SK-N-SH (cell line): ENCODE data around the gene HTR7. TPM values are rescaled to one million over a fixed set of nuclear protein-coding genes. Genes with fewer than 3 reads are reported as not detected.

Experiments
- CTCF ChIA-PET: fragments of 300-600, 350-600 bp; formaldehyde crosslinking; extraction: SDS; loops from one replicate; lab custom pipeline; 2021; lab: Yijun Ruan, JAX
- POLR2A ChIA-PET: fragments of 350-600 bp; sonication (Branson Sonifier 250); formaldehyde crosslinking; extraction: SDS; loops from one replicate; lab custom pipeline; 2020; ENCODE audit warnings: antibody characterized with exemption, inconsistent platforms; lab: Yijun Ruan, JAX
- DNase-seq: peaks from one replicate; pipeline ENCODE4 v3.0.0; 2012
- H2AFZ ChIP-seq: fragments of 200-600 bp; sonication (generic); 2 replicates; pipeline ENCODE4 v1.8.1; 2016; ENCODE audit warnings: antibody characterized with exemption, mild to moderate bottlenecking, low read depth
- H3F3A ChIP-seq: fragments of 200-600 bp; sonication (generic); replicated peaks from 2 replicates; pipeline ENCODE3; 2016; ENCODE audit warnings: antibody characterized with exemption, mild to moderate bottlenecking; ENCODE audit not compliant: insufficient read depth
- H3K27ac ChIP-seq, 2 experiments: fragments of 200-500 bp in 1 of 2; fragments of 200-600 bp in 1 of 2; sonication (Bioruptor generic) in 1 of 2; sonication (generic), shearing (Covaris generic) in 1 of 2; 2 replicates each; pipeline versions ENCODE4 v1.5.1 to v1.6.1; 2014 to 2016; ENCODE audit warnings: low read depth in 2 of 2, inconsistent platforms in 1 of 2, low read length in 1 of 2, mild to moderate bottlenecking in 1 of 2, mixed read lengths in 1 of 2
- H3K27me3 ChIP-seq: fragments of 200-600 bp; sonication (generic), shearing (Covaris generic); 2 replicates; pipeline ENCODE4 v1.6.1; 2016; ENCODE audit warnings: mixed run types; ENCODE audit not compliant: insufficient read depth
- H3K36me3 ChIP-seq, 2 experiments: fragments of 200-500 bp in 1 of 2; fragments of 200-600 bp in 1 of 2; sonication (Bioruptor generic) in 1 of 2; sonication (generic) in 1 of 2; replicated peaks in 1 of 2; 2 replicates each; pipeline versions ENCODE3 to v1.5.1; 2014 to 2016; ENCODE audit warnings: low read length in 1 of 2, mild to moderate bottlenecking in 1 of 2; ENCODE audit not compliant: insufficient read depth in 2 of 2, control insufficient read depth in 1 of 2
- H3K4me1 ChIP-seq, 2 experiments: fragments of 200-500 bp in 1 of 2; fragments of 200-600 bp in 1 of 2; sonication (Bioruptor generic) in 1 of 2; sonication (generic), shearing (Covaris generic) in 1 of 2; 2 replicates each; pipeline versions ENCODE4 v1.5.1 to v1.6.1; 2014 to 2016; ENCODE audit warnings: low read depth in 1 of 2, low read length in 1 of 2, mixed run types in 1 of 2; ENCODE audit not compliant: insufficient read depth in 2 of 2, control insufficient read depth in 1 of 2
- H3K4me2 ChIP-seq: fragments of 200-600 bp; sonication (generic), shearing (Covaris generic); 2 replicates; pipeline ENCODE4 v1.6.1; 2017; ENCODE audit warnings: mixed run types
- H3K4me3 ChIP-seq, 2 experiments: fragments of 200-500 bp in 1 of 2; fragments of 200-600 bp in 1 of 2; sonication (Bioruptor generic) in 1 of 2; sonication (generic), shearing (Covaris generic) in 1 of 2; 2 replicates each; pipeline versions ENCODE4 v1.5.1 to v1.8.1; 2014 to 2016; ENCODE audit warnings: low read depth in 2 of 2, inconsistent platforms in 1 of 2, low read length in 1 of 2, mild to moderate bottlenecking in 1 of 2, mixed read lengths in 1 of 2, moderate library complexity in 1 of 2
- H3K79me2 ChIP-seq: fragments of 200-600 bp; sonication (generic); 2 replicates; pipeline ENCODE4 v1.8.1; 2017; ENCODE audit warnings: mild to moderate bottlenecking; ENCODE audit not compliant: insufficient read depth
- H3K9ac ChIP-seq: fragments of 200-600 bp; sonication (generic); 2 replicates; pipeline ENCODE4 v1.6.1; 2017; ENCODE audit warnings: mixed run types
- H3K9me2 ChIP-seq: fragments of 200-600 bp; sonication (generic); 2 replicates; pipeline ENCODE4 v1.6.1; 2017; ENCODE audit warnings: mixed run types
- H3K9me3 ChIP-seq: fragments of 200-600 bp; sonication (generic); 2 replicates; pipeline ENCODE4 v1.6.1; 2017; ENCODE audit warnings: mixed run types, mild to moderate bottlenecking, moderate library complexity
- H4K20me1 ChIP-seq: fragments of 200-600 bp; sonication (generic); 2 replicates; pipeline ENCODE4 v1.6.1; 2017; ENCODE audit warnings: mild to moderate bottlenecking, mixed run types; ENCODE audit not compliant: insufficient read depth
- CTCF ChIP-seq: fragments of 200-600 bp; sonication (generic); IDR thresholded peaks from 2 replicates; pipeline ENCODE4 v1.6.1; 2017; ENCODE audit warnings: antibody characterized with exemption, mild to moderate bottlenecking, moderate library complexity
- EP300 ChIP-seq, 2 experiments: IDR thresholded peaks; 2 replicates each; pipeline versions ENCODE4 v1.4.0 to v1.6.1; 2012; ENCODE audit warnings: borderline replicate concordance in 1 of 2, low read depth in 1 of 2, low read length in 1 of 2
- FOXJ3 ChIP-seq: sonication (generic); formaldehyde crosslinking; IDR thresholded peaks from 2 replicates; pipeline ENCODE4 v1.5.1; 2020; ENCODE audit warnings: mild to moderate bottlenecking, missing genetic modification reagents
- FOXM1 ChIP-seq: IDR thresholded peaks from 2 replicates; pipeline ENCODE4 v1.4.0; 2012; ENCODE audit warnings: low read depth, mild to moderate bottlenecking
- GABPA ChIP-seq: IDR thresholded peaks from 2 replicates; pipeline ENCODE4 v1.4.0; 2012; ENCODE audit warnings: low read depth, mild to moderate bottlenecking
- GATA2 ChIP-seq: sonication (generic); formaldehyde crosslinking; IDR thresholded peaks from 2 replicates; pipeline ENCODE4 v1.5.0; 2020; ENCODE audit warnings: mild to moderate bottlenecking, missing genetic modification reagents
- MEF2A ChIP-seq: IDR thresholded peaks from 2 replicates; pipeline ENCODE4 v1.4.0; 2012; ENCODE audit warnings: low read depth, borderline replicate concordance
- MXI1 ChIP-seq: IDR thresholded peaks from 2 replicates; pipeline ENCODE4 v1.6.1; 2012; ENCODE audit warnings: mild to moderate bottlenecking, low read depth, low read length, improper control_type of control experiment
- NFIC ChIP-seq: IDR thresholded peaks from 2 replicates; pipeline ENCODE4 v1.4.0; 2012; ENCODE audit warnings: borderline replicate concordance
- NRF1 ChIP-seq: IDR thresholded peaks from 2 replicates; pipeline ENCODE4 v1.6.1; 2012; ENCODE audit warnings: low read depth, mild to moderate bottlenecking, low read length
- RXRA ChIP-seq: IDR thresholded peaks from 2 replicates; pipeline ENCODE4 v1.4.0; 2012; ENCODE audit warnings: low read depth, mild to moderate bottlenecking, borderline replicate concordance
- TAF1 ChIP-seq: IDR thresholded peaks from 2 replicates; pipeline ENCODE4 v1.6.1; 2012; ENCODE audit warnings: low read depth, mild to moderate bottlenecking, low read length, moderate library complexity, borderline replicate concordance
- TEAD4 ChIP-seq: IDR thresholded peaks from 2 replicates; pipeline ENCODE4 v1.4.0; 2012; ENCODE audit warnings: mild to moderate bottlenecking, borderline replicate concordance; ENCODE audit not compliant: insufficient read depth
- USF2 ChIP-seq: fragments of 150-350 bp; IDR thresholded peaks from 2 replicates; pipeline ENCODE4 v1.6.1; 2017; ENCODE audit warnings: antibody characterized with exemption, low read length, low read depth, borderline replicate concordance
- YY1 ChIP-seq: IDR thresholded peaks from 2 replicates; pipeline ENCODE4 v1.4.0; 2012; ENCODE audit warnings: low read depth, mild to moderate bottlenecking
- ZBTB33 ChIP-seq: IDR thresholded peaks from 2 replicates; pipeline ENCODE4 v1.4.0; 2012; ENCODE audit warnings: low read depth, borderline replicate concordance
- WGBS: methylation state at CpG from one replicate; pipeline ENCODE4 v1.1.6; 2017; ENCODE audit warnings: low lambda C conversion rate; 5-methylcytosine and 5-hydroxymethylcytosine counted together
- polyA plus RNA-seq, 3 experiments: library from polyadenylated mRNA; depleted of rRNA; stranded (reverse); fragments of >200 nt; gene quantifications; 2 replicates each; pipeline ENCODE4 v1.2.3, GENCODE V29; 2012
- TF ChIP-seq, protein P1 (sequence below): fragments of 150-350 bp; IDR thresholded peaks from 2 replicates; pipeline ENCODE4 v1.6.1; 2016; ENCODE audit warnings: mild to moderate bottlenecking, low read depth, low read length

HTR7 gene
- polyA plus RNA-seq, 1 of the 3 experiments (the other 2 are of a cell fraction): 0.16 TPM

DNA sequence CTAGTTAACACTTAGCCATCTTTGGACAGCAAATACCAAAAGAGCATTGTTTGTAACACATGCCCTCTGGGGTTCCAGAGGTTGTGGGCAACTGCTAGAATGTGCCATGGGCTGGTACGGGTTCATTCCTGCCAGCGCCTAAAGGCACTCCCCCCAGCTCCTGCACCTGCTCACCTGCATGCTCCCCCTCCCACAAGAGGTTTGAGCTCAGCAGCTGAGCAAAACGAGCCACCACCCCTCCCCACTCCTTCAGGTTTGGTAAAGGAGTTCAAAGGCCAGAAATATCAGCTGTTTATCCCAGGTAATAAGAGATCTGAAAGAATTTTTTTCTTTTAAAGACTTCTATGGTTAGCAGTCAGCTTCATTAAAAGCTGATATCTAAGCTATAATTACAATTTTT lies 53.5 kb downstream of the HTR7 start:
- H3F3A ChIP-seq: no peaks in the 10 kb centered on the region

DNA sequence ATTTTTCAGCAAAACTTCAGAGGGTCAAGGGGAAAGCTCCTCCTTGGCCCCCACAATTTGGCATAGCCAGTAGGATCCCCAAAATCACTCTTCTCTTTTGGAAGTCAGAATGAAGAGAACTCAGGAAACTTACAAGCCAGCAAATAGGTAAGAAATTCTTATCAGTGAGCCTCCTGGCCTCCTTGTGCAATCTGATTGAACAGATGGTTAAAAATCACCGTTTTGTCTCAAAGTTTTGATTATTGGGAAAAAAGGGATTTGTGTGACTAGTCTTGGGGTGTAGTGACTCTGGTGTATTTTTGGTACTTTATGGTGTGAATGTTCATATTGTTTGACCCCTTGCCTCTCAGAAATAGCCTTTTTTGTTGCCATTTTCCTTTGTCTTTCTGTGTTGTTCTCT lies 56.2 kb downstream of the HTR7 start:
- Histone ChIP-seq H2AFZ (no peak overlapping the region), H4K20me1 (no peaks in the 10 kb centered on the region), H3K27me3 (0 out of 2 replicates have a peak, but pooled peaks cover 9% of the 10 kb centered on the region)
- TF ChIP-seq NFIC: no peak
- no peak for TF ChIP-seq TEAD4
- TF ChIP-seq NRF1: no peak
- TF ChIP-seq CTCF: no peak
- TF ChIP-seq USF2: no peak
- no peak for TF ChIP-seq GATA2 (CRISPR knock-in tag)
- no peak for TF ChIP-seq GABPA
- no peak for TF ChIP-seq YY1
- TF ChIP-seq MXI1: no peak
- no peak for TF ChIP-seq FOXM1
- no peak for TF ChIP-seq TAF1
- TF ChIP-seq RXRA: no peak
- no peak for TF ChIP-seq EP300 (IDR thresholded peaks at IDR 0.05; ENCODE audit: borderline replicate concordance in 1 of 2, low read depth in 1 of 2, low read length in 1 of 2)
- TF ChIP-seq, protein P1, sequence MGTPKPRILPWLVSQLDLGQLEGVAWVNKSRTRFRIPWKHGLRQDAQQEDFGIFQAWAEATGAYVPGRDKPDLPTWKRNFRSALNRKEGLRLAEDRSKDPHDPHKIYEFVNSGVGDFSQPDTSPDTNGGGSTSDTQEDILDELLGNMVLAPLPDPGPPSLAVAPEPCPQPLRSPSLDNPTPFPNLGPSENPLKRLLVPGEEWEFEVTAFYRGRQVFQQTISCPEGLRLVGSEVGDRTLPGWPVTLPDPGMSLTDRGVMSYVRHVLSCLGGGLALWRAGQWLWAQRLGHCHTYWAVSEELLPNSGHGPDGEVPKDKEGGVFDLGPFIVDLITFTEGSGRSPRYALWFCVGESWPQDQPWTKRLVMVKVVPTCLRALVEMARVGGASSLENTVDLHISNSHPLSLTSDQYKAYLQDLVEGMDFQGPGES: no peak
- TF ChIP-seq, all 33 proteins: peak for 0
- Histone ChIP-seq H3K79me2 (no peaks in the 10 kb centered on the region), H3K36me3 (no peaks in the 10 kb centered on the region), H3K4me2 (no peak overlapping the region), H3K9me3 (no peaks in the 10 kb centered on the region), H3K4me3 (no peak overlapping the region), H3K27ac (no peak overlapping the region), H3F3A (no peaks in the 10 kb centered on the region), H3K9me2 (no peaks in the 10 kb centered on the region), H3K9ac (no peak overlapping the region), H3K4me1 (no peaks in the 10 kb centered on the region)
- CTCF ChIA-PET: interaction anchor here (0.7 to 1.3 kb wide), 3 partner anchors 13 to 51 kb away, joined by 3 read pairs; no protein-coding TSS in a partner anchor
- 8% methylated on average over 1 of the region's 1 CpG for WGBS
- DNase-seq: no peak
- POLR2A ChIA-PET: no interaction called here

More for the DNA sequence above, 53.5 kb downstream of the HTR7 start:
- H3K4me2 ChIP-seq: no peak overlapping the region
- no peaks in the 10 kb centered on the region for H4K20me1 ChIP-seq
- H3K36me3 ChIP-seq: no peaks in the 10 kb centered on the region
- no peak overlapping the region for H3K4me3 ChIP-seq
- no peaks in the 10 kb centered on the region for H3K79me2 ChIP-seq
- H3K27me3 ChIP-seq: peaks cover 24% of the 10 kb centered on the region; the same call in 1 of the 2 replicates
- H3K27ac ChIP-seq: no peak overlapping the region
- TF ChIP-seq MEF2A: no peak
- TF ChIP-seq, protein P1: no peak
- no peak for TF ChIP-seq TEAD4
- no peak for TF ChIP-seq FOXJ3
- TF ChIP-seq ZBTB33: no peak
- WGBS: 4% methylated on average over 3 of the region's 3 CpGs
- POLR2A ChIA-PET: no interaction called here
- no peaks in the 10 kb centered on the region for H3K4me1 ChIP-seq
- no peak for DNase-seq
- CTCF ChIA-PET: interaction anchor here (1.1 to 1.4 kb wide), 2 partner anchors 11 to 16 kb away, joined by 3 read pairs; no protein-coding TSS in a partner anchor
- H3K9me3 ChIP-seq: no peaks in the 10 kb centered on the region
- no peaks in the 10 kb centered on the region for H3K9me2 ChIP-seq
- no peak overlapping the region for H2AFZ ChIP-seq
- no peak overlapping the region for H3K9ac ChIP-seq
